HUES48 (cell line): ENCODE measurements around the gene ZNF473.
"Not testable (repeated sequence)": the region's sequence is repeated elsewhere in the genome, so short reads cannot be mapped to it uniquely, and the experiment has no call there.

ENCODE experiments used
- H3K27ac ChIP-seq: one replicate; pipeline ENCODE4 v1.7.0; 2013; ENCODE audit warnings: low read depth, low read length, inconsistent platforms
- H3K27me3 ChIP-seq: 2 replicates; pipeline ENCODE4 v1.6.1; 2013; ENCODE audit warnings: mild to moderate bottlenecking, low read length; ENCODE audit not compliant: control insufficient read depth, insufficient read depth
- H3K36me3 ChIP-seq: 2 replicates; pipeline ENCODE4 v1.6.1; 2013; ENCODE audit warnings: low read length; ENCODE audit not compliant: control insufficient read depth, insufficient read depth
- H3K4me1 ChIP-seq: 2 replicates; pipeline ENCODE4 v1.6.1; 2013; ENCODE audit warnings: mild to moderate bottlenecking, low read length; ENCODE audit not compliant: control insufficient read depth, insufficient read depth
- H3K4me3 ChIP-seq: 2 replicates; pipeline ENCODE4 v1.5.1; 2013; ENCODE audit warnings: mild to moderate bottlenecking, low read depth, low read length
- H3K9ac ChIP-seq: 2 replicates; pipeline ENCODE4 v1.6.1; 2013; ENCODE audit warnings: mild to moderate bottlenecking, low read depth, low read length, moderate library complexity
- H3K9me3 ChIP-seq: 2 replicates; pipeline ENCODE4 v1.6.1; 2013; ENCODE audit warnings: low read length; ENCODE audit not compliant: control insufficient read depth, insufficient read depth

Gene ZNF473

DNA sequence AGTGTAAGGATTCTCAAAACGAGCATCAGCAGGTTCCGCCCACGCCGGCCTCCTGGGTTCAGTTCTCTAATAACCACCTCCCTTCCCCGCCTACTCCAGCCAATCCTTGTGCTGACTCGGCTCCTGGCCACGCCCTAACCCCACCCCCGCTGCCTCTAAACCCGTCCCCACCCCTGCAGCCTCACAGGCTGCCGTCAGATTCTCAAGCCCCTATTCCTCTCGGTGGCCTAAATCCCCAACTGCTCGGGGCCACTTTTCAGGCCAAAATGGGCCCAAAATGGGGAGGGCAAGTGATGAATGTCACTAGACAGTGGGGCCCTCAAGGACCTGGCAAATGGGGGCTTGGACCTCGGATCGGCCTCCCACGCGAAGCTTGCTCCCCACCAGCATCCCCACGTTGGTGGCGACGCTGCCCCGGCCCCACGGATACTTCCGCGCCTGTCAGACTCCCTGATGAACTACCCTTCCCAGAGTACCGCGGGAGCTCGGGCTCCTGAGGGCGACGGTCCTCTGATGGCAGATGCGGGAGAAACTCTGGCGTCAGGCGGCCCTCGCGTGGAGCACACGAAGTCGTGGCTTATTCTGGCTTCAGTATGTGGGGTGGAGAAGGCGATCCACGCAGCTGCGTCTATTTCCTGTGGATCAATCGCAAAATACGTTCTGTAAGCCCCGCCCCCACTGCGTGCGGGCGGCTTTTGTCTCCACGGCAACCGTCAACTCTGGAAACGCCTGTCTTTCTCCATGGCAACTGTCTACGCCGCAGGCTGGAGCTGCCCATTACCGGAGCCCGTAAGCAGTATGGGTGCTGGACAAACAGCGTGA lies 24.8 kb downstream of the ZNF473 start:
- no peak overlapping the region for H3K9ac ChIP-seq
- peaks cover 28% of the 10 kb centered on the region for H3K36me3 ChIP-seq
- H3K27ac ChIP-seq = peak overlapping the region; percentile 29
- no peaks in the 10 kb centered on the region for H3K4me1 ChIP-seq
- H3K27me3 ChIP-seq = no peaks in the 10 kb centered on the region
- peak overlapping the region; percentile 67 for H3K4me3 ChIP-seq
- H3K9me3 ChIP-seq = peaks cover 48% of the 10 kb centered on the region

DNA sequence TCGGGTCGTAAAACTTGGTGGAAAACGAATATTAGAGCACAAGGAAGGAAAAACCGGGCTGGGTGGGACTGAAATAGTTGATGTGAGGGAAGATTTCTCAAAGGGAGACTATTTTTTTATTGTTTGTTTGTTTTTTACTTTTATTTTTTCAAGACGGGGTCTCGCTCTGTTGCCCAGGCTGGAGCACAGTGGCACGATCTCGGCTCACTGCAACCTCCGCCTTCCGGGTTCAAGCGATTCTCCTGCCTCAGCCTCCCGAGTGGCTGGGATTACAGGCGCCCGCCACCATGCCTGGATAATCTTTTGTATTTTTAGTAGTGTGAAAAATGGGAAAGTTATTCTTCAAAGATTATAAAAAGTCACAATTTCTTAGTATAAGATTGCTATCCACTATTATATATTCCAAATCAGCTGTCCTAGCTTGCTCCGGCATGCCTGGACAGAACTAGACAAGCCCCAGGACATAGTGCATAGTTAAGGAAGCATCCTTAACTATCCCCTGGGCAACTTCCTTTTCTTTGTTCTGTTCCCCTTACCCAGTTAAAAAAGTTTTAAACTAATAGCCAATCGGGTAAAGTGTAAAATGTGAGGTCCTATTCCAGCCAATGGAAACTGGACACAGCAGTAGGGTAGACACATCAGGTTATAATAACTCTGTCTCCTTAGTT lies 25.6 kb downstream of the ZNF473 start:
- Histone ChIP-seq H3K36me3 (peaks cover 20% of the 10 kb centered on the region), H3K9me3 (peaks cover 46% of the 10 kb centered on the region), H3K4me3 (peak overlapping the region; percentile 67)
- not testable (repeated sequence) for H3K27ac ChIP-seq, H3K9ac ChIP-seq, H3K27me3 ChIP-seq, H3K4me1 ChIP-seq

DNA sequence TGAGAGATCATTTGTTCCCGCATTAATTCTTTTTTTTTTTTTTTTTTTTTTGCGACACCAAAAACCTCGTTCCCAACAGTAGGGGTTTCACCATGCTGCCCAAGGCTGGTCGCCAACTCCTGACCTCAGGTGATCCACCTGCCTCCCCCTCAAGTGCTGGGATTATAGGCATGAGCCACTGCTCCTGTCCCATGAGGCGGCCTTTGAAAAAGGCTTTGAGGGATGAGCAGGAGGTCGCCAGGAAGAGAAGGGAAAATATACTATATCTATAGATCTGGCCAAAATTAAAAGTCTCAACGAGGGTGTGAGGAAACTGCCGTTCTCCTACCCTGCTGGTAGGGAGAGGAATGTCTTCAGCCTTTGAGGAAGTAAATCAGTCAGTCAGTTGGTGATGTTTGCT lies 26.2 kb downstream of the ZNF473 start:
- H3K36me3 ChIP-seq = peaks cover 15% of the 10 kb centered on the region
- H3K9me3 ChIP-seq = peaks cover 44% of the 10 kb centered on the region
- no peaks in the 10 kb centered on the region for H3K27me3 ChIP-seq
- no peaks in the 10 kb centered on the region for H3K4me1 ChIP-seq
- H3K4me3 ChIP-seq = no peak overlapping the region
- no peak overlapping the region for H3K9ac ChIP-seq
- H3K27ac ChIP-seq = no peak overlapping the region

DNA sequence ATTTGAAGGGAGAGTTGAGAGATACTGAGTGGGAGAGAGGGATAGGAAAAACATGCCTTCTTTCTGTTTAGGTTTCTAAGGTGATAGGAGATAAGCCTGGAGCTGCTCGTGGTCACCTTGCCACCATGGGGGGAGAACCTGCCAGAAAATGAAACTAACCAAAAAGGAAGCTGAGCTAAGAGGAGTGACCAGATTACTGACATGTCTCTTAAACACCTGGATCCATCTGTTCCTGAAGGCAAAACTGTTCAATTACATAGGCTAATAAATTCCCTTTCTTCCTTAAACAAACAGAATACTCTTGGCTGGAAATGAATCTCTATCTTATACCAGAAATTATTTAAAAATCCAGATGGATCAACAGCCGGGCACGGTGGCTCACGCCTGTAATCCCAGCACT lies 27.3 kb downstream of the ZNF473 start:
- H3K4me1 ChIP-seq = no peaks in the 10 kb centered on the region
- H3K27ac ChIP-seq = no peak overlapping the region
- H3K27me3 ChIP-seq = no peaks in the 10 kb centered on the region
- H3K36me3 ChIP-seq = peaks cover 4% of the 10 kb centered on the region
- no peak overlapping the region for H3K4me3 ChIP-seq
- no peak overlapping the region for H3K9ac ChIP-seq
- H3K9me3 ChIP-seq = peaks cover 41% of the 10 kb centered on the region

DNA sequence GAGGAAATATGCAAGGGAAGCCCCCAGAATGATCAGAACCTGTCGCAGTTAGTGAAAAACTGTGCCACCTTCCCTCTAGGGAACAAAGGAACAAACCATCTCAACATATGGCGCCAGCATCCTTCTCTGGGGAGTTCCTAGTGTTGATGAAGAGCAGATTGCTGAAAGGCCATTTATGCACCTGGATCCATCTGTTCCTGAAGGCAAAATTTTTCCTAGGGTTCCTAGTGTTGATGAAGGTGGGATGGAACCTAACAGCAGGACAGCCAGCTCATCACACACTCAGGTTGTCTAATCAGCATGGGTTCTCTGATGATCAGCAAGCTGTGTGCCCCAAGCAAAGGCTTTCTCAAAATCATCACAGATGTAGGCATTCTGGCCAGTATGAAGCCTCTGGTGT lies 32.6 kb downstream of the ZNF473 start:
- no peak overlapping the region for H3K27ac ChIP-seq
- peaks cover 74% of the 10 kb centered on the region for H3K9me3 ChIP-seq
- H3K36me3 ChIP-seq = no peaks in the 10 kb centered on the region

DNA sequence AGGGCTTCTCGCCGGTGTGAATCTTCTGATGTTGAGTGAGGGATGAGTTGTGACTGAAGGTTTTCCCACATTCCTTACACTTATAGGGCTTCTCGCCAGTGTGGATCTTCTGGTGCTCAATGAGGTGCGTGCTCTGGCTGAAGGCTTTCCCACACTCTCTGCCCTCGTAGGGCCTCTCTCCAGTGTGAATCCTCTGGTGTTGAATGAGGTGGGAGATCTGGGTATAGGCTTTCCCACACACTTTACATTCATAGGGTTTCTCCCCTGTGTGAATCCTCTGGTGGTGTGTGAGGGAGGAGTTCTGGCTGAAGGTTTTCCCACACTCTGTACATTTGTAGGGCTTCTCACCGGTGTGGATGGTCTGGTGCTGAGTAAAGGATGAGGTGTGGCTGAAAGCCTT lies 33.2 kb downstream of the ZNF473 start:
- H3K9me3 ChIP-seq = peaks cover 74% of the 10 kb centered on the region
- no peaks in the 10 kb centered on the region for H3K36me3 ChIP-seq
- H3K27ac ChIP-seq = no peak overlapping the region
- H3K4me1 ChIP-seq = no peaks in the 10 kb centered on the region
- no peaks in the 10 kb centered on the region for H3K27me3 ChIP-seq
- H3K4me3 ChIP-seq = no peak overlapping the region
- no peak overlapping the region for H3K9ac ChIP-seq

More for the DNA sequence above, 32.6 kb downstream of the ZNF473 start:
- H3K4me1 ChIP-seq = no peaks in the 10 kb centered on the region
- no peak overlapping the region for H3K9ac ChIP-seq
- H3K4me3 ChIP-seq = no peak overlapping the region
- H3K27me3 ChIP-seq = no peaks in the 10 kb centered on the region

DNA sequence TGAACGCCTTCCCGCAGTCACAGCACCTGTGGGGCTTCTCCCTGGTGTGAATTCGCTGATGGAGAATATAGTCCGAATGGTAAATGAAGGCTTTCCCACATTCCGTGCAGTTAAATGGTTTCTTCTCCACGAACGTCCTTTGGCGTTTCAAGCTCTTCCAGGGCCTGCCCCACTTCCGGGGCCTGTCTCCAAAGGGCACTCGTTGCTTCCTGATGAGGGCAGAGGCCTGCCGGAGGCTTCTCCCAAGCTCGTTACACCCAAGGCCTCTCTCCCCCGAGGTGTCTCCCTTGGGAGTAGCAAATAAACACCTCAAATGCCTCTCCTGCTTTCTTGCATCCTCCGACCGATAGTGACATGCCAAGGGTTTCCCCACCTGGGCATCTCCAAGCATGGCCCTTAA lies 34.3 kb downstream of the ZNF473 start:
- peaks cover 77% of the 10 kb centered on the region for H3K9me3 ChIP-seq
- H3K36me3 ChIP-seq = no peaks in the 10 kb centered on the region
- H3K27ac ChIP-seq = no peak overlapping the region
- H3K4me3 ChIP-seq = no peak overlapping the region
- no peak overlapping the region for H3K9ac ChIP-seq
- H3K27me3 ChIP-seq = no peaks in the 10 kb centered on the region
- H3K4me1 ChIP-seq = no peaks in the 10 kb centered on the region

DNA sequence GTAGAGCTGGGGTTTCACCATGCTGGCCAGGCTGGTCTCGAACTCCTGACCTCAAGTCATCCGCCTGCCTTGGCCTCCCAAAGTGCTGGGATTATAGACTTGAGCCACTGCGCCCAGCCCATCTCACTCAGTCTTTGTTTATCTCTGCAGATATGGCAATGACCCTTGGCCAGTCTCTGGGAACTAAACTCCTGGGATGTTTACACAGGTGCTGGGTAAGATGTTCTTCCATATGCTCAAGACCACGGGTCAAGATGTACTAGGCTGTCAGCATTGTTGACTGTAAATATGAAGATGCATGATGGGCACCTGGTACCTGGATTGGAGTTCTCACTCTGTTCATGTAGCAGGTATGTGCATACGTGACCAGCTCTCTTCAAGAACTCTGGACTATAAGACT lies 35.8 kb downstream of the ZNF473 start:
- Histone ChIP-seq H3K4me3 (no peak overlapping the region), H3K36me3 (no peaks in the 10 kb centered on the region), H3K27ac (no peak overlapping the region), H3K27me3 (no peaks in the 10 kb centered on the region), H3K4me1 (no peaks in the 10 kb centered on the region), H3K9me3 (peaks cover 81% of the 10 kb centered on the region), H3K9ac (no peak overlapping the region)

DNA sequence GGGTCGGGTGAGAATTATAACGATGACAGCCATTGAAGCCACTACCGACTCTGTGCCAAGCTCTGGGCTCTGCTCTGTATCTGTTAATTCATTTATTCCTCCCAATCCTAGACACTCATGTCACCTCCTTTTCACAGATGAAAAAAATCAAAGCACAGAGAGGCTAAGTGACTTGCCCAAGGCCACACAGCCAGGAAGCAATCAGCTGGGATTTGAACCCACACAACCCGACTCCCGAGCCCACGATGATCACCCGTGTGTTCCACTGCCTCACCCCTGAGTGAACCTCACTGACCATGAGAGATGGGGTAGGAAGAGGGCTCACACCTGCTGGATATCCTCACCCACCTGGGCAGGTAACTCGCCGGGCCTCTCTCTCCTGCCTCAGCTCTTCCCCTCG lies 40.1 kb downstream of the ZNF473 start:
- Histone ChIP-seq H3K36me3 (no peaks in the 10 kb centered on the region), H3K4me1 (no peaks in the 10 kb centered on the region), H3K27me3 (no peaks in the 10 kb centered on the region), H3K27ac (no peak overlapping the region), H3K9me3 (peaks cover 72% of the 10 kb centered on the region), H3K9ac (no peak overlapping the region), H3K4me3 (no peak overlapping the region)

DNA sequence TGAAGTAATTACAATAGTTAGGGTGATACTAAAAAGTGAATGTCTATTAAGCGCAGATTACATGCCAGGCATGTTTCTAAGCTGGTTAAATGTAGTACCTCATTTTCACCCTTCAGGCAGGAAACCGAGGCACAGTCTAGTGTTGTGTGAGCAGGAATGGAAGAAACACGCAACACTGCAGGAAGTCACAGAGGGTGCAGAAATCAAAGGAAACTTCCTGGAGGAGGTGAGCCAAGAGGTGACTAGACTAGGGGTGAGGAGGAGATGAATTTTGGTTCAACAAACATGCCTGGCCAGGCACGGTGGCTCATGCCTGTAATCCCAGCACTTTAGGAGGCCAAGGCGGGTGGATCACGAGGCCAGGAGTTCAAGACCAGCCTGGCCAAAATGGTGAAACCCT lies 41.8 kb downstream of the ZNF473 start:
- H3K9me3 ChIP-seq = peaks cover 73% of the 10 kb centered on the region
- no peaks in the 10 kb centered on the region for H3K27me3 ChIP-seq
- H3K9ac ChIP-seq = no peak overlapping the region
- H3K4me3 ChIP-seq = no peak overlapping the region
- no peaks in the 10 kb centered on the region for H3K4me1 ChIP-seq
- H3K36me3 ChIP-seq = no peaks in the 10 kb centered on the region
- no peak overlapping the region for H3K27ac ChIP-seq

DNA sequence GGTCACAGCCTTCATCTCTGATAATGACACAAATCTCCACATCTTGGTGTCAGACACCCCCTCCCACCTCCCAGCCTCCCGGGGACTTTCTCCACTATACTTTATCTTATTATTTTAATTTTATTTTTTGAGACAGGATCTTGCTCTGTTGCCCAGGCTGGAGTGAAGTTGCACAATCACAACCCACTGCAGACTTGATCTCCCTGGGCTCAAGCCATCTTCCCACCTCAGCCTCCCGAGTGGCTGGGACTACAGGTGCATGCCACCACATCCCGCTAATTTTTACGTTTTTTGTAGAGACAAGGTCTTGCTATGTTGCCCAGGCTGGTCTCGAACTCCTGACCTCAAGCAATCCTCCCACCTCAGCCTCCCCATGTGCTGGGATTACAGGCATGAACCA lies 42.6 kb downstream of the ZNF473 start:
- H3K27me3 ChIP-seq, H3K4me1 ChIP-seq, H3K36me3 ChIP-seq, H3K4me3 ChIP-seq, H3K27ac ChIP-seq, H3K9ac ChIP-seq: not testable (repeated sequence)
- H3K9me3 ChIP-seq = peaks cover 70% of the 10 kb centered on the region
